MM.1S (cell line): ENCODE measurements around the gene FLNC.

ENCODE experiments used
- DNase-seq: peaks from one replicate; pipeline ENCODE4 v3.0.0-alpha.2; 2015
- H2AFZ ChIP-seq: fragments of 300-600 bp; sonication (generic); 2 replicates; pipeline ENCODE4 v1.6.0; 2016; ENCODE audit warnings: antibody characterized with exemption, low read length
- H3F3A ChIP-seq: fragments of 300-600 bp; sonication (generic); 2 replicates; pipeline ENCODE4 v1.6.1; 2016; ENCODE audit warnings: mild to moderate bottlenecking, antibody characterized with exemption, low read length, moderate library complexity, mixed read lengths; ENCODE audit not compliant: insufficient read depth
- H3K27ac ChIP-seq: fragments of 300-600 bp; sonication (generic); 2 replicates; pipeline ENCODE4 v1.5.1; 2016; ENCODE audit warnings: mild to moderate bottlenecking, low read length
- H3K27me3 ChIP-seq: fragments of 300-600 bp; sonication (generic); replicated peaks from 2 replicates; pipeline ENCODE4 v1.6.0; 2016; ENCODE audit warnings: low read length; ENCODE audit not compliant: insufficient read depth
- H3K36me3 ChIP-seq: fragments of 300-600 bp; sonication (generic); replicated peaks from 2 replicates; pipeline ENCODE4 v1.6.1; 2016; ENCODE audit warnings: mild to moderate bottlenecking, low read length, mixed read lengths; ENCODE audit not compliant: insufficient read depth
- H3K4me1 ChIP-seq: fragments of 300-600 bp; sonication (generic); 2 replicates; pipeline ENCODE4 v1.6.1; 2016; ENCODE audit warnings: low read length, mixed read lengths
- H3K4me2 ChIP-seq: fragments of 300-600 bp; sonication (generic); 2 replicates; pipeline ENCODE4 v1.6.0; 2016; ENCODE audit warnings: low read depth, low read length
- H3K4me3 ChIP-seq: fragments of 300-600 bp; sonication (generic); 2 replicates; pipeline ENCODE4 v1.5.1; 2016; ENCODE audit warnings: low read length, mixed read lengths
- H3K79me2 ChIP-seq: fragments of 300-600 bp; sonication (generic); 2 replicates; pipeline ENCODE4 v1.6.1; 2016; ENCODE audit warnings: mixed run types, low read length, mixed read lengths
- H3K9ac ChIP-seq: fragments of 300-600 bp; sonication (generic); 2 replicates; pipeline ENCODE4 v1.6.1; 2016; ENCODE audit warnings: low read length, mixed read lengths
- H3K9me2 ChIP-seq: fragments of 300-600 bp; sonication (generic); replicated peaks from 2 replicates; pipeline ENCODE4 v1.6.1; 2016; ENCODE audit warnings: mild to moderate bottlenecking, low read length, mixed read lengths; ENCODE audit not compliant: insufficient read depth
- H3K9me3 ChIP-seq: fragments of 300-600 bp; sonication (generic); replicated peaks from 2 replicates; pipeline ENCODE4 v1.6.1; 2016; ENCODE audit warnings: mild to moderate bottlenecking, low read length, mixed read lengths; ENCODE audit not compliant: insufficient read depth
- H4K20me1 ChIP-seq: fragments of 300-600 bp; sonication (generic); 2 replicates; pipeline ENCODE4 v1.6.1; 2016; ENCODE audit warnings: mild to moderate bottlenecking, low read length, moderate library complexity, mixed read lengths; ENCODE audit not compliant: insufficient read depth
- CTCF ChIP-seq: fragments of 300-600 bp; sonication (generic); IDR thresholded peaks from 2 replicates; pipeline ENCODE4 v1.5.1; 2016; ENCODE audit warnings: antibody characterized with exemption, low read length, mixed read lengths
- EZH2 ChIP-seq: fragments of 300-600 bp; sonication (generic); optimal IDR thresholded peaks from 2 replicates; pipeline ENCODE3; 2017; ENCODE audit warnings: low read depth, mild to moderate bottlenecking, antibody characterized with exemption, low read length, mixed read lengths
- EZH2phosphoT487 ChIP-seq: fragments of 300-600 bp; sonication (generic); IDR thresholded peaks from 2 replicates; pipeline ENCODE4 v1.6.1; 2018; ENCODE audit warnings: antibody characterized with exemption, low read length

The FLNC gene

DNA sequence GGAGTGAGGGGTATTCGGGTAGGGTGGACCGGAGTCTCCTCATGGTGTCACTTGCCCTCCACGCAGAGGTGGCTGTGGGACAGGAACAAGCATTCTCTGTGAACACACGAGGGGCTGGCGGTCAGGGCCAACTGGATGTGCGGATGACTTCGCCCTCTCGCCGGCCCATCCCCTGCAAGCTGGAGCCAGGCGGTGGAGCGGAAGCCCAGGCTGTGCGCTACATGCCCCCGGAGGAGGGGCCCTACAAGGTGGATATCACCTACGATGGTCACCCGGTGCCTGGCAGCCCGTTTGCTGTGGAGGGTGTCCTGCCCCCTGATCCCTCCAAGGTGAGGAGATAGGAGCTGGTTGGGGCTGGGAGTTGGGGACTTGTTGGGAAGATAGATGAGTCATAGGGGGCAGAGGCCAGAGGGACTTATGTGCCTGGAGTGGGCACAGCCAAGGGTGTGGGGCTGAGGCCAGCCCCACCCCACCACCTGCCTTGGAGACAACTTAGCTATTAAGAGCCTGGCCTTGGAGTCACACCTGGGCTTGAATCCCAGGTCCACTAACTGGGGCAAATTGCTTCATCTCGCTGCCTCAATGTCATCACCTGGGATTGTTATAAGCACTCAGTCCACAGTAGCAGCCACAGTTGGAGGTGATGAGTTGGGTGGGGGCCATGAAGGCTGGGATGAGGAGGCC is 13.9 kb downstream of the FLNC start:
- Histone ChIP-seq H3K79me2 (no peaks in the 10 kb centered on the region), H3F3A (no peaks in the 10 kb centered on the region), H3K27me3 (peaks cover 37% of the 10 kb centered on the region), H4K20me1 (no peaks in the 10 kb centered on the region), H3K9ac (no peak overlapping the region), H3K4me2 (no peak overlapping the region), H3K9me2 (no peaks in the 10 kb centered on the region), H3K9me3 (no peaks in the 10 kb centered on the region), H3K4me1 (0 out of 2 replicates have a peak, but pooled peaks cover 3% of the 10 kb centered on the region), H3K4me3 (no peak overlapping the region), H2AFZ (no peak overlapping the region), H3K36me3 (no peaks in the 10 kb centered on the region), H3K27ac (no peak overlapping the region)
- no peak for DNase-seq
- no peak for TF ChIP-seq EZH2
- no peak for TF ChIP-seq CTCF
- no peak for TF ChIP-seq EZH2phosphoT487

DNA sequence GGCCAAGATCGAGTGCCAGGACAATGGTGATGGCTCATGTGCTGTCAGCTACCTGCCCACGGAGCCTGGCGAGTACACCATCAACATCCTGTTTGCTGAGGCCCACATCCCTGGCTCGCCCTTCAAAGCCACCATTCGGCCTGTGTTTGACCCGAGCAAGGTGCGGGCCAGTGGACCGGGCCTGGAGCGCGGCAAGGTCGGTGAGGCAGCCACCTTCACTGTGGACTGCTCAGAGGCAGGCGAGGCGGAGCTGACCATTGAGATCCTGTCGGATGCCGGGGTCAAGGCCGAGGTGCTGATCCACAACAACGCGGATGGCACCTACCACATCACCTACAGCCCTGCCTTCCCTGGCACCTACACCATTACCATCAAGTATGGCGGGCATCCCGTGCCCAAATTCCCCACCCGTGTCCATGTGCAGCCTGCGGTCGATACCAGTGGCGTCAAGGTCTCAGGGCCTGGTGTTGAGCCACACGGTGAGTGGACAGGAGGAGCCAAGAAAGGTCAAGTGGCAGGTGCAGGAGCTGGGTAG is 14.6 kb downstream of the FLNC start:
- Histone ChIP-seq H3K9me3 (no peaks in the 10 kb centered on the region), H3K4me1 (0 out of 2 replicates have a peak, but pooled peaks cover 3% of the 10 kb centered on the region), H3K27me3 (peaks cover 45% of the 10 kb centered on the region), H3K79me2 (no peaks in the 10 kb centered on the region), H4K20me1 (no peaks in the 10 kb centered on the region), H3K27ac (no peak overlapping the region), H3K4me3 (no peak overlapping the region), H3K4me2 (no peak overlapping the region), H3F3A (no peaks in the 10 kb centered on the region), H3K9me2 (no peaks in the 10 kb centered on the region), H3K36me3 (no peaks in the 10 kb centered on the region), H2AFZ (no peak overlapping the region), H3K9ac (no peak overlapping the region)
- DNase-seq: no peak
- TF ChIP-seq CTCF (no peak), EZH2 (no peak), EZH2phosphoT487 (no peak)

DNA sequence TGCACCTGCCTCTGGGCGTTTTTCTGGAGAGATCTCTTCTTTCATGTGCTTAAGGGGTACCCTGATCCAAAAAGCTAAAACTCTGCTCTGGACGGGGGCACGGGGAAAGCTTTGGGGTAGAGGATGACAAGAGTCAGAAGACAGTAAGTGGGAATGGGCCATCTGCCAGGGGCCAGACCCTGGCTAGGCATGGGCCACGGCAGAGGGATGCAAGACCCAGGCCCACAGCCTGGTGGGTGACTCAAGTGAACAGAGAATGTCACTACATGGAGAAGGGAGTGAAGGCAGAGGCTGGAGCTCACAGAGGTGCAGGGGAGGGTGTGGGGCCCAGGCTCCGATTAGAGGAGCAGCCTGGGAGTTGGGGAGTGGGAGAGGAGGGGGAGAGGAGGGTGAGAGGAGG is 15.3 kb downstream of the FLNC start:
- H3K4me1 ChIP-seq: 0 out of 2 replicates have a peak, but pooled peaks cover 3% of the 10 kb centered on the region
- no peaks in the 10 kb centered on the region for H3K9me2 ChIP-seq
- no peaks in the 10 kb centered on the region for H4K20me1 ChIP-seq
- no peak overlapping the region for H2AFZ ChIP-seq
- H3K9me3 ChIP-seq: no peaks in the 10 kb centered on the region
- no peak overlapping the region for H3K27ac ChIP-seq
- H3K36me3 ChIP-seq: no peaks in the 10 kb centered on the region
- H3K27me3 ChIP-seq: peaks cover 51% of the 10 kb centered on the region
- H3F3A ChIP-seq: no peaks in the 10 kb centered on the region
- TF ChIP-seq EZH2: no peak
- TF ChIP-seq EZH2phosphoT487: no peak
- TF ChIP-seq CTCF: no peak
- H3K4me2 ChIP-seq: no peak overlapping the region
- H3K79me2 ChIP-seq: no peaks in the 10 kb centered on the region
- no peak overlapping the region for H3K9ac ChIP-seq
- DNase-seq: no peak
- H3K4me3 ChIP-seq: no peak overlapping the region
